HG03378 (cell line): ENCODE results near the gene NFATC4.
"Not testable (repeated sequence)": the region's sequence is repeated elsewhere in the genome, so short reads cannot be mapped to it uniquely, and the experiment has no call there.

Source experiments
- ATAC-seq: cut with Tn5 transposase; IDR thresholded peaks from one replicate; pipeline ENCODE4 v1.9.1; 2021; ENCODE audit warnings: mild to moderate bottlenecking, moderate library complexity; ENCODE audit not compliant: unreplicated experiment

Gene NFATC4

DNA sequence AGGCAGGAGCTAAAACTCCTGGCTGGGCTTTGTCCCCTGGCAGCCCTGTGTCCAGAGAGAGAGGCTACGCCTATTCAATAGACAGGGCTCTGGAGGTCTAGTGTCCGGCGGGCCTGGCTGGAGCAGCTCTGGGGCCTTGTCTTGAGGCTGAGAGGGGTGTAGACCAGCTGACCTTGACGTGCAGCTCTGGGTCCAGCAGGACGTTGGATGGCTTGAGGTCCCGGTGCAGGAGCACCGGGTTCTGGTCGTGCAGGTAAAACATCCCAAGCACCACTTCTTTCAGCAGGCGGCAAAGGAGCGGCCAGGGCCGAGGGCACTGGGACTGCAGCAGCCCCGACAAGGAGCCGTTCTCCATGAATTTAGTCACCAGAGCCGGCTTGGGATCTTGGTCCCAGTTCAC lies 29.1 kb upstream of the NFATC4 start:
- no peak for ATAC-seq

DNA sequence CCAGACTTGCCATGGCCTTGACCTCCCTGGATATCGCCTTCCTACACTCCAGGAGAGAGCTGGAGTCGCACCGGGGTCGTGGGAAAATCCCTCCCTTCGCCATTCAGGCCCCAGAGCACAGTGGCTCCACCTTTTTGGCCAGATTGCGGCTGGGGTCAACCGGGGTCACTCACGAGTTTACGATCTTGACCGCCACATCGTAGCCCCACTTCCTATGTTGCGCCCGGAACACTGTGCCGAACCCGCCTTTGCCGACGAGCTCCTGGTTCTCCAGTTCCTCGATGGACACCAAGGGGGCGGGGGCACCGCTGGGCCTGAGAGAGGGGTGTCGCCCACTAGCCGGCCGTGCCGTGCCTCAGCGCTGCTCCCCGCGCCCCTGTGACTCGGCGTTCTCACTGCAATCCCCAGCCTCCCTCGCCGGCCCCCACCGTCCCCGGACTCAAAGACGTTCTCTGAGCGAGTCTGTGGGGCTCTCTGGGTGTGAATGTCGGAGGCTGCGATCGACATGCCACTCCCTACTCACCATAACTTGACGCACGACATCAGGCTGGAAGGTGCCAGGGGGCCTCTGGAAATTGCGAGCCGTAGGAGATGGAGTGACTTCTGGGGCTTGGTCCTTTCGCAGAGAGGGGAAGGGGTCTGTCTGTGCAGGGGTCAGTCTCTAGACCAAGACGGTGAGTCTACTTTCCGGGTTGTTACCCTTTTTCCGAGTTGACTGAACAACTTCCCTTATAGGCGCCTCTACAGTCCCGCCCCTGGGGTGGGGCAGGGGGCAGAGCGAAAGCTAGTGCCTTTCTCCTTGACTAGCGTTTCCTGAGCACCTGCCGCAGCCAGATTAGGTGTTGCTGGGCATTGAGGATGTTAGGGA lies 28.5 kb upstream of the NFATC4 start, which contains the start of gene RIPK3:
TSS of gene RIPK3 (minus strand) at position 708 of the 868 bp plus-strand sequence. CDS start at position 543, 165 bp downstream.
- peak; percentile 82 for ATAC-seq

DNA sequence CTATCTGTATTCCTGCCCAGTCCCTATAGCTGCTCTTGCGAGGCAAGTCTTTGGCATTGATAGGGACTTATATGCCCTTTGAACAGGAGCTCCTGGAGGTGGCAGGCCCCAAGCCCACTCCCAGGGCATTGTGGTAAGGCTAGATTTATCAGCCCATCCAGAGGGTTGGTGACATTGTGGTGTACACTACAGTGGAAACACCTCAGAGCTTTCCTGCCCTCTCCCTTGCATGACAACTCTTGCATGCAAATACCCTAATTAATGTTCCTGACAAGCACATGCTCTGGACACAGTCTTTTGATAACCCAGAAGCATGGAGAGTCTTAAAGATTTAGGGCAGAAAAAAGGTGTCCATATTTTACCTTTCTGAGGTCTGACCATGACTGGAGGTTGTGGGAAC lies 27.4 kb upstream of the NFATC4 start:
- ATAC-seq: no peak

DNA sequence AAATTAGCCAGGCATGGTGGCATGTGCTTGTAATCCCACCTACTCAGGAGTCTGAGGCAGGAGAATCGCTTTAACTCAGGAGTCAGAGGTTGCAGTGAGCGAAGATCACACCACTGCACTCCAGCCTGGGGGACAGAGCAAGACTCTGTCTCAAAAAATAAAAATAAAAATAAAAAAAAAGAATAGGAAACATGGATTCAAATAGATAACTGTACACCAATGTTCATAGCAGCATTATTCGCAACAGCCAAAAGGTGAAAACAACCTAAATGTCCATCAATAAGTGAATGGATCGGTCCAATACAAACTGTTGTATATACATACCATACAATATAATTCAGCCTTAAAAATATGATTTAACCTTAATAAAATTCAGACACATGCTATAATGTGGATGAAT lies 25.1 kb upstream of the NFATC4 start:
- no peak for ATAC-seq

DNA sequence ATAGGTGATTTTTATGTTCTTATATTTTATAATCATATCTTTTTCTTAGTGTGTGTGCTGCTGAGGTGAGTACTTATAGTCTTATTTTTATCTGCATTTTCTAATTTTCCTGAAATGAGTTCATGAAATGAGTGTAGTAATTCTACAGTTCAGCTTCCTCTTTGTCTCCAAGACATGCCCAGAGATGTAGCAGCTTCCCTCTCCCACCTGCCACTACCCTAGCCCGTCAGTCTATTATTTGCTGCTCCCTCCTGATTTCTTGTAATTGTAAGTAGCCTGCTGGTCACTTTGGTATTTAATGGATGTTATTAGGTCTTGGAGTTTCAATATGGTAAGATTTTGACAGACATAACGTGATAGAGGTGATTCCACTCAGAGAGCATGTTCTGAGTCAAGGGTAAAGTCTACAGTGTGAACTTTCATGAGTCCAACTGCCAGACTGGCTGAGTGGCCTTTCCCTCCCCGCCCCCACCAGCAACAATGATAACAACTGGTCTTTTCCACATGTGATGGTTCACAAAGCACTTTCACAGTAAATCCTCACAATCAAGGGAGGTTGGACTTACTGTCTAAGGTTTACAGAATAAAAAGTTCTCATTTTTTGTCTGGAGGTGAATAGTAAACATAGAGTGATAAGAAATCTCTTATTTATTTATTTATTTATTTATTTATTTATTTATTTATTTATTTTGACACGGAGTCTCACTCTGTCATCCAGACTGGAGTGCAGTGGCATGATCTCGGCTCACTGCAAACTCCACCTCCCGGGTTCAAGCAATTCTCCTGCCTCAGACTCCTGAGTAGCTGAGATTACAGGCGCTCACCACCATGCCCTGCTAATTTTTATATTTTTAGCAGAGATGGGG lies 24.0 kb upstream of the NFATC4 start:
- no peak for ATAC-seq

DNA sequence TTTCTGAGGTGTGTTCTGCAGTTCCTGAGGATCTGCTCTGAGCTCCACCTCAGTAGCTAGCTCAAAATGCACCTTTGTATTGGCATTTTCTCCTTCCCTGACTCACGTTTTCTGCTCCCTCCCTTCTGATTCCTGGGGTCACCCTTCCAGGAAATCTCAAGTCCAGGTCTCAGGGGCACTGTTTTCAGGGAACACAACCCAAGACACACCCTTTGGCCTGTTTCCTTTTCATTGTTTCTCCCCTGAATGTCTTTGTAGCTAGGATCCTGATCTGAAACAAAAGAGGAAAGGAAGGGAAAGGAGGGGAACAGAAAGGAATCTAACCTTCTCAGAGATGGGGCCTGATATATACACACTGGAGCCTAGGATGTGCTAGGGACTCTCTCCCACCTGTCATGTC lies 20.9 kb upstream of the NFATC4 start:
- no peak for ATAC-seq

DNA sequence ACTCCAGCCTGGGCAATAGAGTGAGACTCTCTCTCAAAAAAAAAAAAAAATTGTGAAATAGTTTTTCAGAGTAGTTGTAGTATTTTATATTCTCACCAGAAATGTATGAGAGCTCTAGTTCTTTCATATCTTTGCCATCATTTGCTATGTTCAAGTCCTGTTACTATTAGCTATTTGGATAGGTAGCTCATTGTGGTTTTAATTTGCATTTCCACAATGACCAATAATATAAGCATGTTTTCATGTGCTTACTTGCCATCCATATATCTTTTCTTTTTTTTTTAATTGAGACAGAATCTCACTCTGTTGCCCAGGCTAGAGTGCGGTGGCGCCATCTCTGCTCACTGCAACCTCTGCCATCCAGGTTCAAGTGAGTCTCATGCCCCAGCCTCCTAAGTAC lies 19.8 kb upstream of the NFATC4 start:
- no peak for ATAC-seq

DNA sequence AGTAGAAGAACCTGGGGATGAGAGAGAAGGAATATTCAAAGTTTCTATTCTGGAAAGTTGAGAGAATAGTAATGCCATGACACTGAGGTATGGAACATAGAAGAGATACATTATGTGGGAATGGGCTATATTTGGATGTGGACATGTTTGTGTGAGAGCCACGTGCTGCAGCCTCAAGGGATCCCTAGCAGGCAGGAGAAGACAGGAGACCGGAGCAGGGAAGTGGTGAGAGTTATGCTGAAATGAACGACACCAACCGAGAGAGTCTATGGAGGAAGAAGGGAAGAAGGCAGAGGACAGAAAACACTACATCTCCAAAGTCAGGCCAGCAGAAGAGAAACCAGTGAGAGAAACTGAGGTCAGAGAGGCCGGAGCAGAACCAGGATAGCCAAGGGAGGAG lies 18.2 kb upstream of the NFATC4 start:
- no peak for ATAC-seq

DNA sequence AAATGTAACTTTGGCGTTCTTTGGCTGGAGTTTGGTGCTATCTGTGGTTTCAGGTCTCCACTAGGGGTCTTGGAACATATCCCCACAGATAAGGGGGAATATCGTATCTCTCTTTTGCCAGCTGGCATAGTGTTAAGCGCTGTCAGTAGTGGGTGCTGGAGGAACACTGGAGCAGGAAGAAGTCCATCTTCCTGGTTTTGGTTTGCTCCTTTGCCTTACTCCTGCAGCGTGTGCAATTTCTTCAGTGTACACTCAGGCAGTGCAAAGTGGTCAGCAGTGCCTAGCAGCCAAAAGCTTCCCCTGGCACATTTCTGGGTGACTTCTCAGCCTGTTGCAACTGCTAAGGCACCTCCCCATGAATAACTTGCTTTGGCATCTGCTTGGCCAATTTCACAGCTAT lies 16.5 kb upstream of the NFATC4 start:
- ATAC-seq: no peak

DNA sequence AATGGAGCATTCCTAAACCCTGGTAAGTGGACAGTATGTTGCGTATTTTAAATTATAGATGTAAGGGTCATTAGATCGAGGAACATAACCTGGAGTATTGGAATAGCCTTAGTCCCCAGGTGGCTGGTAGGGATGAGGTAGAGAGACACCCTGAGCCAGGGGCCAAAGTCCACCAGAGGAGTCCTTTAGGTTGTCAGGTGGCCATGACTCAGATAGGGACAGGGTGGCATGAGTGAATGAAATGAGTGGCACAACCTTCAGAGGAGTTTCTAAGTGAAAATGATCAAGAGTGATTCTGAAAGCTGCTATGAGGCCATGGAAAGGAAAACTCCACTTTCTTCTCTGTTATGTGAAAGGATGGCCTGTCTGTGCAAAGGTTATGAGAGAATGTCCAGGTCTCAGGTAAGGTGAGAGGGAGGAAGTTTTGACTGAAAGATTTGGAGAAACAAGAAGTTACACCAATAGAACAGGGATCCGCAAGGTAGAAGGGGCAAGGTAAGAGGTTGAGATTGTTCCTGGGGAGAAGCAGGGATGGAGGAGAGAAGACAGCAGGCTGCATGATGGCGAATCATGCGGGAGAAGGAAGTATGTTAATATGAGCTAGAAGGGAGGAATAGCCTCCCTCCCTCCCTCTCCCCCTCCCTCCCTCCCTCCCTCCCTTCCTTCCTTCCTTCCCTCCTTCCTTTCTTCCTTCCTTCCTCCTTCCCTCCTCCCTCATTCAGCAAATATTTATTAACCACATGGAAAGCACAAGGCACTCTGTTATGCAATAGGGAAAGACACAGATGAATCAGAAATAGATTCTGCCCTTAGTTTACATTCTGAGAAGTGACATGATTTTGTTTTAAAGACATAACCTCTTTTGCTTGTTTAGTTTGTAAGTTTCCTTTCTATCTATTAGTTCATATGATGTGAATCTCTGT lies 14.2 kb upstream of the NFATC4 start:
- ATAC-seq: no peak

DNA sequence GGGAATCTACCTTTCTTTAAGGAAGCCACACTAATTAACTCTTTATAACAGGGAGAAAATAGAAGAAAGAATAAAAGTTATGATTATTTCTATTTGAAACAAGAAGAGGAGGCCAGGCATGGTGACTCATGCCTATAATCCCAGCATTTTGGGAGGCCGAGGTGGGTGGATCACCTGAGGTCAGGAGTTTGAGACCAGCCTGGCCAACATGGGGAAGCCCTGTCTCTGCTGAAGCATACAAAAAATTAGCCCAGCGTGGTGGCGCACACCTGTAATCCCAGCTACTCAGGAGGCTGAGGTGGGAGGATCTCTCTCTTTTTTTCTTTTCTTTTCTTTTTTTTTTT lies 13.5 kb upstream of the NFATC4 start:
- not testable (repeated sequence) for ATAC-seq

DNA sequence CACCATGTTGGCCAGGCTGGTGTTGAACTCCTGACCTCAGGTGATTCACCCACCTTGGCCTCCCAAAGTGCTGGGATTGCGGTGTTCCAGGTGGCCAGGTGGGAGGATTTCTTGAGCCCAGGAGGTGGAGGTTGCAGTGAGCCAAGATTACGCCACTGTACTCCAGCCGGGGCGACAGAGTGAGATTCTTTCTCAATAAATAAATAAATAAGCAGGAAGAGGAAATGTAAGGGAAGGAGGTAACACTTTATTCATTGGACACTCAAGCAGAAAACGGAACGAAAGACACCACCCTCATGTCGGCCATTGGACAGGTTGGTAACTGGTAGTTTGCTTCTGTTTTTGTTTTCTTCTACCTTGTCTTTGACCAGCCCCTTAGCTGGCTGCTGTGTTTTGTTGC lies 13.0 kb upstream of the NFATC4 start:
- ATAC-seq: no peak

DNA sequence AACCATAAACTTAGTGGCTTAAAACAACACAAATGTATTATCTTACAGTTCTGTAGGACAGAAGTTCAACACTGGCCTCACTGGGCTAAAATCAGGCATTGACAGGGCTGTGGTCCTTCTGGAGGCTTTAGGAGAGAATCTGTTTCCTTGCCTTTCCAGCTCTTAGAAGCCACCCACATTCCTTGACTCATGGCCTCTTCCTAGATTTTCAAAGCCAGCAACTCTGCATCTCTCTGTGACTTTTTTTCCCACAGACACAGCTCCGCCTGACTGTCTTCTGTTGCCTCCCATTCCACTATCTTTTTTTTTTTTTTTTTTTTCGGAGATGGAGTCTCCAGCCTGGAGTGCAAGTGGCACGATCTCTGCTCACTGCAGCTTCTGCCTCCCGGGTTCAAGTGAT lies 11.8 kb upstream of the NFATC4 start:
- ATAC-seq: no peak

DNA sequence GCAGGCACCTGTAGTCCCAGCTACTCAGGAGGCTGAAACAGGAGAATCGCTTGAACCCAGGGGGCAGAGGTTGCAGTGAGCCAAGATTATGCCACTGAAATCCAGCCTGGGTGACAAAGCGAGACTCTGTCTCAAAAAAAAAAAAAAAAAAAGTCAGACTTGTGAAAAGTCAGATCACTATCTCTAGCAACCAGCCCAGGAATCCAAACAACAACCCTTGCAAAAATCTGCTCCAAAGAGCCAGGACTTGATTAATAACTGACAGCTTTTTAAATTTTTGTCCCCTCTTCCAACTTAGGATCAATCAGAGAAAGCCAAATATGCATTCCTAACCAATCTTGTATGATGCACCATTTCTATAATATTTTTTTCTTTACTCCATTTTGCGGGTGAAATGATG lies 7.7 kb upstream of the NFATC4 start:
- no peak for ATAC-seq

DNA sequence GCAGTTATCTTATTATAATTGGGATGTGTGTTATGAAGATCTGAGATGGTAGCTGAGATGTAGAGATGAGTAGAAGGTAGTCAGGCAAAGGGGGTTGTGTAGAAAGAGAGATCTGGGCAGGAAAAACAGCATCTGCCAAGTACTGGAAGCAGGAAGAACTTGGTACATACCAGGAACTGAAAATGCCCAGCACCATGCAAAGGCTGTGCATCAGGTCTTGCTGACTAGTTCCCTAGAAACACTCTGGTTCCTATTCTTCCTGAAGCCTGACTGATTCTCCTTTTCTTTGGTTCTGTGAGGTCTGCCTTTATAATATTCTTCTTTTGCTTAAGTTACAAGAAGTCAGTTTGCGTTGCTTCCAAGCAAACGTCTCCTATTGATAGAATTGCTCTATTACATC lies 6.7 kb upstream of the NFATC4 start:
- no peak for ATAC-seq

DNA sequence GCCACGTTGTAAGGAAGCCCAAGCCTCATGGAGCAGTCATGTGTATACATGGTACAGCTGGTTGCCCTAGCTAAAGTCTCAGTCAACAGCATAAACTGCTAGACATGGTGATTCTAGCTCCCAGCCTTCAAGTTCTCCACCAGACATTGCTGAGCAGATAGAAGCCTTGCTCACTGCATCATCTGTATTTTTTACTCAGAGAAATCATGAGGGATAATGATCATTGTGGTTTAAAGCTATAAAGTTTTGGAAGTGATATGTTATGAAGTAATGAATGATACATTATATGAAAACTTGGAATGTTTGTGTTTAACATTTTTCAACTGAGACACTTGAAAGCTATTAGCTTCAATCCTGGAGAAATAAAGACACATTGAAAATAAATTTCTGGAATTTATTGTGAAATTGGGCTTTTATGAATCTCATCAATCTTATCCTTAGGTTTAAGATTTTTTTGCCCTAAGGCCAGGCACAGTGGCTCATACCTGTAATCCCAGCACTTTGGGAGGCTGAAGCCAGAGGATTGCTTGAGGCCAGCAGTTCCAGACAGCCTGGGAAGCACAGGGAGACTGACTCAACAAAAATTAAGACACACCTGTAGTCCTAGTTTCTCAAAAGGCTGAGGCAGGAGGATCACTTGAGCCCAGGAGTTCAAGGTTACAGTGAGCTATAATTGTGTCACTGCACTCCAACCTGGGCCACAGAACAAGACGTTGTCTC lies 5.6 kb upstream of the NFATC4 start:
- ATAC-seq: no peak

DNA sequence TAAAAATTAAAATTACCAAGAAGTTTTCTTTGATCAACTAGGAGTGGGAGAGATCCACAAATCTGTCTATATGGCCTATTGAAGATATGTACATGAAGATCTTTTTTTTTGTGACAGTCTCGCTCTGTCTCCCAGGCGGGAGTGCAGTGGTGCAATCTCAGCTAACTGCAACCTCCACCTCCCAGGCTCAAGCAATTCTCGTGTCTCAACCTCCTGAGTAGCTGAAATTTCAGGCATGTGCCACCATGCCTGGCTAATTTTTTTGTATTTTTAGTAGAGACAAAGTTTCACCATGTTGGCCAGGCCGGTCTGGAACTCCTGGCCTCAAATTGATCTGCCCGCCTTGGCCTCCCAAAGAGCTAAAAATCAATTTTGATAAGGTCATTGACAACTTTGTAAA lies 4.6 kb upstream of the NFATC4 start:
- ATAC-seq: no peak

DNA sequence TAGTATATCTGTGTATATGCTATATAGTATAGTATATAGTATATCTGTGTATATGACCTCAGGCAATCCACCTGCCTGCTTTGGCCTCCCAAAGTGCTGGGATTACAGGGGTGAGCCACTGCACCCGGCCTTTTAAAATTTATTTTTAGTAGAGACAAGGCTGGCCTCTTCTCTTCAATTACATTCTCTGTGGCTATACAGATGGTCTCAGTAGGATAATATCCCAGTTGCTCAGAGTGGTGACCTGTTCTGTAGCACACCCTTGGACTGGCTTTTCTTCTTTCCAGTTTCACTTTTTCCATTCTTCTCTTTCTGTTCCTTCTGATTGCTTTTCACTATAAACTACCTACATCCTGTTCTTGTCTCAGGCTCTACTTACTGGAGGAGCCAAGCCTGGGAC lies 3.1 kb upstream of the NFATC4 start:
- no peak for ATAC-seq

DNA sequence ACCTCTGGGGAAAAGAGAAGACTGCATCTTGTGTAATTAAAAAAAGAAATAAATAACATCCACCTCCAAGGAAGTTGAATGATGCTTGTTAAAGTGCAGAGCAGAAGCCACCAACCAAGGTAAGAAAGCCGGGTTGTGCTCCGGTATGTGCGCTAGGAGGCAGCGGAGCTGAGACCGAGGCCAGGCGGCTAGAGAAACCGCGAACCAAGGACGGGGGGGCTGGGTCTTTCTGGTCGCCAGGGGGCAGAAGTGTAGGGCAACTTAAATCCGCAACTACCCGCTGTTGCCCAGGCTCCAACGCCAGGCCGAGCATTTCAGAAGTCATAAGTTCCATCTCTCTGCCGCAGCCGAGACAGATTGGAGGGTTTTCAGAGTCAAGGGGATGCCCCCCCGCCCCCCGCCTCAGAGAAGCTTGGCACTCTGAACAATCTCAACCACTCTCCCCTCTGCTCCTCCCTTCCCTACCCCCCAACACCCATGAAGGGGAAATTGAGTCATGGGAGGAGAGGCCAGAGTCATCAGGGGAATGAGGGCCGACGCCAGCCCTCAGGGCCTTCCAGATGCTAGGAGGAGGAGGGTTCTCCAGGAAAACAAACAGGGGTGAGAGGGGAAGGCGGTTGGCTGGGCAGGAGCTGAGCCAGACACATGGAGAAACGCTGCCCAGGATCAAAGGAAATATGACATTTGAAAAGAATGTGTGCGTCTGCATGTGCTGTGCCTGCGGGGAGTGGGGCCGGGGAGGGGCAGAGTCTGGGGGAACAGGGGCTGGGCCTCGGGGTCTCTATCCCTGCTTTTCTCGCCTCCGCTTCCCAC lies 2.2 kb upstream of the NFATC4 start:
- ATAC-seq: no peak

DNA sequence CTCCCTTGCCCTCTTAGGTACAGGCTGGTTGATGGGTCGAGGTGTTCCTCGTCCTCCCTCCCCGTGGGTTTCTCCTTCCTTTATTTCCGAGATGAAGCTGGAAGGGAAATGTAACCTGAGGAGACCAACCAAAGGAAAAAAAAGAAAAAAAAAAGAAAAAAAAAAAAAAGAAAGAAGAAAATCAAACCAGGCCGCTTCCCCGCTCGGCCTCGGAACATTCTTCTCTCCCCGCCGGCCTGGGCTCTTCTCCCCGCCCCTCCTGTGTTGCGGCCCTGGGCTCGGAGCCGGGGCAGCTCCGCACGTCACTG lies 1.6 kb upstream of the NFATC4 start:
- ATAC-seq: no peak
